Measurements from ENCODE around the gene MXD1.

DNA sequence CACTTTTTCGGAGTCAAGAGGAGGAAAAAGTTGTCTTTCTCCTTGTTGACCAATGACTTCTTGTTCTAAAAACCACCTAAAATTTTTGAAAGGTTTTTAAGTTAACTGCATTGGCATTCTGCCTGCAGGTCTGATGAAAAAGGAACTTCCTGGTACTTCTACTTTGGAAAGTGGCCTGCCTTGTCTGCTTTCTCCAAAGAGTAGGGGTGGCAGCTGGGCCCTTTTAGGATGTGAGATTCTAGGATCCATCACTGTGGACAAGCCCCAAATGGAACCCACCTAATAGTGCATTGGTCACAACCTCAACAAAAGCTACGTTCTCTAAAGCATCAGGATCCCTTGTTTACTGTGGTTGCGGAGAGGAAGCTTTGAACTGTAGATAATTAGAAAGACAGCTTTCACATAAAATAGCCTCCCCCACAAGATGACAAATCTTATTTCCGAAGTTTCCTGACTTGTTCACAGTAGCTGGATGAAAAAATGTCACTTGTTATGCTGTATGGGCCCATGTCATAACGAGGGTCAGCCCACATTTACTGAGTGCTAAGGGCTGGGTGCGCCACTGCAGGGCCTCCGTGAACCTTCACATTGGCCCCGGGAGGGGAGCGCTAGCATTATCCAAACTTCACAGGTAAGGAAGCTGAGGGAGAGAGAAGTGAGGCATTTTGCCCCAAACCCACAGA, 29.1 kb downstream of the MXD1 start:
- TF ChIP-seq, protein P1, sequence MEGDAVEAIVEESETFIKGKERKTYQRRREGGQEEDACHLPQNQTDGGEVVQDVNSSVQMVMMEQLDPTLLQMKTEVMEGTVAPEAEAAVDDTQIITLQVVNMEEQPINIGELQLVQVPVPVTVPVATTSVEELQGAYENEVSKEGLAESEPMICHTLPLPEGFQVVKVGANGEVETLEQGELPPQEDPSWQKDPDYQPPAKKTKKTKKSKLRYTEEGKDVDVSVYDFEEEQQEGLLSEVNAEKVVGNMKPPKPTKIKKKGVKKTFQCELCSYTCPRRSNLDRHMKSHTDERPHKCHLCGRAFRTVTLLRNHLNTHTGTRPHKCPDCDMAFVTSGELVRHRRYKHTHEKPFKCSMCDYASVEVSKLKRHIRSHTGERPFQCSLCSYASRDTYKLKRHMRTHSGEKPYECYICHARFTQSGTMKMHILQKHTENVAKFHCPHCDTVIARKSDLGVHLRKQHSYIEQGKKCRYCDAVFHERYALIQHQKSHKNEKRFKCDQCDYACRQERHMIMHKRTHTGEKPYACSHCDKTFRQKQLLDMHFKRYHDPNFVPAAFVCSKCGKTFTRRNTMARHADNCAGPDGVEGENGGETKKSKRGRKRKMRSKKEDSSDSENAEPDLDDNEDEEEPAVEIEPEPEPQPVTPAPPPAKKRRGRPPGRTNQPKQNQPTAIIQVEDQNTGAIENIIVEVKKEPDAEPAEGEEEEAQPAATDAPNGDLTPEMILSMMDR (IDR thresholded peaks at IDR 0.05 in 4 of 5, conservative IDR thresholded peaks at IDR 0.05 in 1 of 5), result no peak
- no peak for TF ChIP-seq POLR2A (IDR thresholded peaks at IDR 0.05)
